MM.1S (cell line): ENCODE measurements around the gene RAPGEF6.

Source experiments
- CTCF ChIP-seq: fragments of 300-600 bp; sonication (generic); IDR thresholded peaks from 2 replicates; pipeline ENCODE4 v1.5.1; 2016; ENCODE audit warnings: antibody characterized with exemption, low read length, mixed read lengths
- EZH2 ChIP-seq: fragments of 300-600 bp; sonication (generic); optimal IDR thresholded peaks from 2 replicates; pipeline ENCODE3; 2017; ENCODE audit warnings: low read depth, mild to moderate bottlenecking, antibody characterized with exemption, low read length, mixed read lengths

DNA sequence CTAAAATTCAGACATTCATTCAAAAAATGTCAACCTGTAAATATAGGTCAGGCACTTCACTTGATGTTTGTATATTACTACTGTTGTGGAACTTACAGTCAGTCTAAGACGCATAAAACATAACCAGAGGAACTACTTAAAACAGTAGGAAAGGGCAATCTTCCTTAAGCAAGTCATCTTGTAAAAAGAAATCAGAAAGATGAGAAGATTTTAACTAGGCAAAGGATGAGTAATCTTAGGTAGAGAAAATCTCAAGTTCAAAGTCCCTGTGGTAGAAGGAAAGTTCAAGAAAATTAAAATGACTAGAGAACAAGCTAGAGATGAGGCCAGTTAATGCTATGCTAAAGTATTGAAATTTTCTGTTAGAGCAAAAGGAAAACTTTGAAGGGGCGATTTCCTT is 152.4 kb downstream of the RAPGEF6 start:
- no peak for TF ChIP-seq CTCF
- no peak for TF ChIP-seq EZH2
